GM12878 (cell line): ENCODE results near the gene PKM. TPM values are rescaled to one million over a fixed set of nuclear protein-coding genes. Genes with fewer than 3 reads are reported as not detected.

ENCODE experiments used
- polyA plus RNA-seq, 11 experiments: library from polyadenylated mRNA; depleted of rRNA in 4 of 11; unstranded in 6 of 11; stranded (reverse) in 5 of 11; fragments of >200 nt; fragmentation: Nextera tagmentation in 4 of 11; fragmentation: Illumina TruSeq in 1 of 11; extraction: Ambion mirVana in 4 of 11; extraction: Trizol in 1 of 11; gene quantifications; 1 replicate in 1 of 11; 2 replicates in 10 of 11; pipeline versions ENCODE4 v1.2.1 to v1.2.3, GENCODE V29; 2011 to 2016; ENCODE audit warnings: inconsistent platforms in 2 of 11, missing spikeins in 2 of 11, low read depth in 1 of 11
- total RNA-seq, 4 experiments: library from RNA; depleted of rRNA in 3 of 4; stranded (reverse); fragments of >200 nt in 3 of 4; fragmentation: Illumina TruSeq in 1 of 4; extraction: Trizol in 1 of 4; gene quantifications; 2 replicates each; pipeline versions ENCODE4 v1.2.1 to v1.2.3, GENCODE V29; 2013 to 2021
- TF ChIP-seq, protein P1 (sequence below): fragments of 450-650 bp; IDR thresholded peaks from 2 replicates; pipeline ENCODE4 v1.6.1; 2016; ENCODE audit warnings: mild to moderate bottlenecking, moderate library complexity, borderline replicate concordance
- TF ChIP-seq, protein P2 (sequence below): fragments of 450-650 bp; IDR thresholded peaks from 2 replicates; pipeline ENCODE4 v1.6.1; 2017; ENCODE audit warnings: mild to moderate bottlenecking, moderate library complexity

PKM gene
- total and polyA plus RNA-seq, 10 of the 15 experiments (the other 5 are each of a cell fraction or from before 2014, with no cell fraction given), result 491 to 2,011 (median 1,433) TPM

DNA sequence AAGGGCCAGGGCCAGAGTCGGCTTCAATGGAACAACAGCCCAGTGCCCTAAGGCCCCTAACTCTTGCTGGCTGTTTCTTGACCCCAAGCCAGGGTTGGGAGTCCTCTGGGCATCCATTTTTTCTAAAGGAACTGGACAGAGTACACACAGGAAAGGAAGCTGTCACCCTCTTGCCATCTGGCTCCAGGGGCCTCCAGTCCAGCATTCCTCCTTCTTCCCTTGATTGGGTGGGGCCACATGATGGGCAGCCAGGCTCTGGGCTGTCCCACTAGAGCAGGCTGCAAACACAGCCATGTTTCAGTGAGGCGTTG, 31.8 kb downstream of the PKM start (continued):
- TF ChIP-seq, protein P1, sequence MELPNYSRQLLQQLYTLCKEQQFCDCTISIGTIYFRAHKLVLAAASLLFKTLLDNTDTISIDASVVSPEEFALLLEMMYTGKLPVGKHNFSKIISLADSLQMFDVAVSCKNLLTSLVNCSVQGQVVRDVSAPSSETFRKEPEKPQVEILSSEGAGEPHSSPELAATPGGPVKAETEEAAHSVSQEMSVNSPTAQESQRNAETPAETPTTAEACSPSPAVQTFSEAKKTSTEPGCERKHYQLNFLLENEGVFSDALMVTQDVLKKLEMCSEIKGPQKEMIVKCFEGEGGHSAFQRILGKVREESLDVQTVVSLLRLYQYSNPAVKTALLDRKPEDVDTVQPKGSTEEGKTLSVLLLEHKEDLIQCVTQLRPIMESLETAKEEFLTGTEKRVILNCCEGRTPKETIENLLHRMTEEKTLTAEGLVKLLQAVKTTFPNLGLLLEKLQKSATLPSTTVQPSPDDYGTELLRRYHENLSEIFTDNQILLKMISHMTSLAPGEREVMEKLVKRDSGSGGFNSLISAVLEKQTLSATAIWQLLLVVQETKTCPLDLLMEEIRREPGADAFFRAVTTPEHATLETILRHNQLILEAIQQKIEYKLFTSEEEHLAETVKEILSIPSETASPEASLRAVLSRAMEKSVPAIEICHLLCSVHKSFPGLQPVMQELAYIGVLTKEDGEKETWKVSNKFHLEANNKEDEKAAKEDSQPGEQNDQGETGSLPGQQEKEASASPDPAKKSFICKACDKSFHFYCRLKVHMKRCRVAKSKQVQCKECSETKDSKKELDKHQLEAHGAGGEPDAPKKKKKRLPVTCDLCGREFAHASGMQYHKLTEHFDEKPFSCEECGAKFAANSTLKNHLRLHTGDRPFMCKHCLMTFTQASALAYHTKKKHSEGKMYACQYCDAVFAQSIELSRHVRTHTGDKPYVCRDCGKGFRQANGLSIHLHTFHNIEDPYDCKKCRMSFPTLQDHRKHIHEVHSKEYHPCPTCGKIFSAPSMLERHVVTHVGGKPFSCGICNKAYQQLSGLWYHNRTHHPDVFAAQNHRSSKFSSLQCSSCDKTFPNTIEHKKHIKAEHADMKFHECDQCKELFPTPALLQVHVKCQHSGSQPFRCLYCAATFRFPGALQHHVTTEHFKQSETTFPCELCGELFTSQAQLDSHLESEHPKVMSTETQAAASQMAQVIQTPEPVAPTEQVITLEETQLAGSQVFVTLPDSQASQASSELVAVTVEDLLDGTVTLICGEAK, result no peak
- TF ChIP-seq, protein P2, sequence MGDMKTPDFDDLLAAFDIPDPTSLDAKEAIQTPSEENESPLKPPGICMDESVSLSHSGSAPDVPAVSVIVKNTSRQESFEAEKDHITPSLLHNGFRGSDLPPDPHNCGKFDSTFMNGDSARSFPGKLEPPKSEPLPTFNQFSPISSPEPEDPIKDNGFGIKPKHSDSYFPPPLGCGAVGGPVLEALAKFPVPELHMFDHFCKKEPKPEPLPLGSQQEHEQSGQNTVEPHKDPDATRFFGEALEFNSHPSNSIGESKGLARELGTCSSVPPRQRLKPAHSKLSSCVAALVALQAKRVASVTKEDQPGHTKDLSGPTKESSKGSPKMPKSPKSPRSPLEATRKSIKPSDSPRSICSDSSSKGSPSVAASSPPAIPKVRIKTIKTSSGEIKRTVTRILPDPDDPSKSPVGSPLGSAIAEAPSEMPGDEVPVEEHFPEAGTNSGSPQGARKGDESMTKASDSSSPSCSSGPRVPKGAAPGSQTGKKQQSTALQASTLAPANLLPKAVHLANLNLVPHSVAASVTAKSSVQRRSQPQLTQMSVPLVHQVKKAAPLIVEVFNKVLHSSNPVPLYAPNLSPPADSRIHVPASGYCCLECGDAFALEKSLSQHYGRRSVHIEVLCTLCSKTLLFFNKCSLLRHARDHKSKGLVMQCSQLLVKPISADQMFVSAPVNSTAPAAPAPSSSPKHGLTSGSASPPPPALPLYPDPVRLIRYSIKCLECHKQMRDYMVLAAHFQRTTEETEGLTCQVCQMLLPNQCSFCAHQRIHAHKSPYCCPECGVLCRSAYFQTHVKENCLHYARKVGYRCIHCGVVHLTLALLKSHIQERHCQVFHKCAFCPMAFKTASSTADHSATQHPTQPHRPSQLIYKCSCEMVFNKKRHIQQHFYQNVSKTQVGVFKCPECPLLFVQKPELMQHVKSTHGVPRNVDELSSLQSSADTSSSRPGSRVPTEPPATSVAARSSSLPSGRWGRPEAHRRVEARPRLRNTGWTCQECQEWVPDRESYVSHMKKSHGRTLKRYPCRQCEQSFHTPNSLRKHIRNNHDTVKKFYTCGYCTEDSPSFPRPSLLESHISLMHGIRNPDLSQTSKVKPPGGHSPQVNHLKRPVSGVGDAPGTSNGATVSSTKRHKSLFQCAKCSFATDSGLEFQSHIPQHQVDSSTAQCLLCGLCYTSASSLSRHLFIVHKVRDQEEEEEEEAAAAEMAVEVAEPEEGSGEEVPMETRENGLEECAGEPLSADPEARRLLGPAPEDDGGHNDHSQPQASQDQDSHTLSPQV, result no peak
